Pancreas (tissue), 10 donors: ENCODE data around the gene TPM4. TPM values are rescaled to one million over a fixed set of nuclear protein-coding genes. Genes with fewer than 3 reads are reported as not detected.
A peak's percentile ranks its signal among the peaks of the same experiment; 100 is the strongest.
"Not testable (repeated sequence)": the region's sequence is repeated elsewhere in the genome, so short reads cannot be mapped to it uniquely, and the experiment has no call there.

Experiments
- ATAC-seq, 4 donors: fragments of 200-7000 bp; cut with Tn5 transposase; one replicate each; pipeline versions ENCODE4 v1.8.0 to v1.9.1; 2020; ENCODE audit warnings: mild to moderate bottlenecking in 4 of 4, moderate library complexity in 4 of 4
- DNase-seq, 6 donors: peaks; one replicate each; pipeline ENCODE4 v3.0.0-alpha.2; 2020
- FAIRE-seq: peaks from 2 replicates; lab custom pipeline; 2012; peaks lifted over from hg19 to GRCh38; lab: Jason Lieb, UNC
- H3K27ac ChIP-seq, 4 donors: fragments of 200-600 bp; sonication (generic); 1 replicate in 3 of 4; 2 replicates in 1 of 4; pipeline versions ENCODE4 v1.5.0 to v1.8.0; 2020
- H3K27me3 ChIP-seq, 4 donors: fragments of 200-600 bp; one replicate each; pipeline ENCODE4 v1.8.0; 2021
- H3K36me3 ChIP-seq, 3 donors: fragments of 200-600 bp; sonication (generic) in 1 of 3; one replicate each; pipeline versions ENCODE4 v1.5.0 to v1.8.0; 2020 to 2021
- H3K4me1 ChIP-seq, 3 donors: fragments of 200-600 bp; one replicate each; pipeline ENCODE4 v1.8.0; 2021
- H3K4me3 ChIP-seq, 4 donors: fragments of 200-600 bp; sonication (generic) in 2 of 4; one replicate each; pipeline versions ENCODE4 v1.5.0 to v1.8.0; 2020 to 2021
- H3K9me3 ChIP-seq, 4 donors: fragments of 200-600 bp; one replicate each; pipeline ENCODE4 v1.8.0; 2021
- WGBS, 2 donors: extraction: QIAGEN DNeasy Blood & Tissue Kit; methylation state at CpG; one replicate each; pipeline ENCODE4 v1.1.7; 2013; 5-methylcytosine and 5-hydroxymethylcytosine counted together
- intact Hi-C, 3 donors: fragments of 100-400 bp; cut with DNase I; formaldehyde crosslinking; loops; one replicate each; pipeline versions ENCODE4 v1.11.1 to v1.14.2; 2022
- polyA plus RNA-seq, 2 donors: library from polyadenylated mRNA; stranded (reverse); fragments of 200-250 nt; gene quantifications; one replicate each; pipeline ENCODE4 v1.2.3, GENCODE V29; 2013
- total RNA-seq, 6 donors: library from RNA; stranded (reverse); fragmentation: NEBNext Ultra II Directional in 4 of 6; extraction: Animal tissue kit (Norgen Biotek cat#: 25700) in 4 of 6; gene quantifications; one replicate each; pipeline versions ENCODE4 v1.2.1 to v1.2.4, GENCODE V29; 2021 to 2023
- TF ChIP-seq, protein P1 (sequence below), 4 donors: fragments of 200-600 bp; sonication (generic) in 3 of 4; IDR thresholded peaks; one replicate each; pipeline versions ENCODE4 v1.5.0 to v1.8.0; 2021; ENCODE audit warnings: antibody characterized with exemption in 4 of 4
- donor health status: healthy with polysubstance abuse.
- donor health status: DM: no; HTN: no; CAD: no; lungs with moderate emphysema.
- donor health status: DM: no; HTN: no; CAD: no.
- donor health status: control.
- donor health status: control.
- donor health status: Bipolar disorder and iron deficiency.
- donor health status: DM: yes; HTN: yes; CAD: no.
- donor health status: DM: no; HTN: no; CAD: no.
- donor health status: DM: no; HTN: no; CAD: no.
- donor health status: DM: yes; HTN: yes; CAD: no.

TPM4 gene
- total and polyA plus RNA-seq, 8 donors, result 36.8 to 161 (median 79.6) TPM

DNA sequence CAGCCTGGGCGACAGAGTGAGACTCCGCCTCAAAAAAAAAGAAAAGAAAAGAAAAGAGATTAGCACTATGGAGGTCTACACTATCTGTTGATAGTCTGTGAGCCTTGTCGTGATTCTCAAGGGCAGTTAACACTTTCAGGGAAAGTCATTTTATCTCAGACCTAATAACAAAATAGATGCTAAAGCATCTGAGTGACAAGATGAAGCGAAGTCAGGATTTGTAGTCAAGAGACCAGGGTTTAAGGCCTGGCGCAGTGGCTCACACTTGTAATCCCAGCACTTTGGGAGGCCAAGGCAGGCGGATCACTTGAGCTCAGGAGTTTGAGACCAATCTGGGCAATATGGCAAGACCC, 22.1 kb downstream of the TPM4 start:
- no peaks in the 10 kb centered on the region for H3K9me3 ChIP-seq
- H3K27me3 ChIP-seq, result no peaks in the 10 kb centered on the region
- 71 to 73% methylated on average over 6 of the region's 6 CpGs for WGBS, 2 donors
- DNase-seq, result no peak
- FAIRE-seq, result no peak
- intact Hi-C loops, result no loop called here
- H3K36me3 ChIP-seq, result peaks cover 5 to 40% (median 7%) of the 10 kb centered on the region in 3 donors
- TF ChIP-seq, protein P1, sequence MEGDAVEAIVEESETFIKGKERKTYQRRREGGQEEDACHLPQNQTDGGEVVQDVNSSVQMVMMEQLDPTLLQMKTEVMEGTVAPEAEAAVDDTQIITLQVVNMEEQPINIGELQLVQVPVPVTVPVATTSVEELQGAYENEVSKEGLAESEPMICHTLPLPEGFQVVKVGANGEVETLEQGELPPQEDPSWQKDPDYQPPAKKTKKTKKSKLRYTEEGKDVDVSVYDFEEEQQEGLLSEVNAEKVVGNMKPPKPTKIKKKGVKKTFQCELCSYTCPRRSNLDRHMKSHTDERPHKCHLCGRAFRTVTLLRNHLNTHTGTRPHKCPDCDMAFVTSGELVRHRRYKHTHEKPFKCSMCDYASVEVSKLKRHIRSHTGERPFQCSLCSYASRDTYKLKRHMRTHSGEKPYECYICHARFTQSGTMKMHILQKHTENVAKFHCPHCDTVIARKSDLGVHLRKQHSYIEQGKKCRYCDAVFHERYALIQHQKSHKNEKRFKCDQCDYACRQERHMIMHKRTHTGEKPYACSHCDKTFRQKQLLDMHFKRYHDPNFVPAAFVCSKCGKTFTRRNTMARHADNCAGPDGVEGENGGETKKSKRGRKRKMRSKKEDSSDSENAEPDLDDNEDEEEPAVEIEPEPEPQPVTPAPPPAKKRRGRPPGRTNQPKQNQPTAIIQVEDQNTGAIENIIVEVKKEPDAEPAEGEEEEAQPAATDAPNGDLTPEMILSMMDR (IDR thresholded peaks at IDR 0.05), result no peak
- no peak overlapping the region for H3K4me3 ChIP-seq
- no peaks in the 10 kb centered on the region for H3K4me1 ChIP-seq
- no peak for ATAC-seq
- peak overlapping the region in 2 of 4 donors; percentile 0 to 34 for H3K27ac ChIP-seq

DNA sequence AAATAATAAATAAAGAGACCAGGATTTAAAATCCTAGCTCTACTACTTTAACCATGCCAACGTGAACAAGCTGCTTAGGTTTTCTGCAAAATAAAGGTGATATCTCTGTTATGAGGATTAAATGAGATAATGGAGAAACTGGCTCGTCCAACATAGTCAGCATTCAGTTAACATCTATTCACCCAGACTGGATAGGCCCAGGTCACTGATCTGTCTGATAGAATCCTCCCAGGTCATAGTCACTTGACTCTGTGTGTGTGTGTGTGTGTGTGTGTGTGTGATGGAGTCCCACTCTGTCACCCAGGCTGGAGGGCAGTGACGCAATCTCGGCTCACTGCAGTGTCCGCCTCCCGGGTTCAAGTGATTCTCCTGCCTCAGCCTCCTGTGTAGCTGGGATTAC, 22.5 kb downstream of the TPM4 start:
- peaks cover 5 to 40% (median 7%) of the 10 kb centered on the region in 3 donors for H3K36me3 ChIP-seq
- no peak for FAIRE-seq
- intact Hi-C loops, result no loop called here
- H3K4me3 ChIP-seq, result no peak overlapping the region
- no peak for ATAC-seq
- no peak overlapping the region for H3K27ac ChIP-seq
- H3K9me3 ChIP-seq, result no peaks in the 10 kb centered on the region
- 94 to 98% methylated on average over 6 of the region's 6 CpGs for WGBS, 2 donors
- H3K27me3 ChIP-seq, result no peaks in the 10 kb centered on the region
- H3K4me1 ChIP-seq, result no peaks in the 10 kb centered on the region
- TF ChIP-seq, protein P1 (IDR thresholded peaks at IDR 0.05), result no peak
- no peak for DNase-seq

DNA sequence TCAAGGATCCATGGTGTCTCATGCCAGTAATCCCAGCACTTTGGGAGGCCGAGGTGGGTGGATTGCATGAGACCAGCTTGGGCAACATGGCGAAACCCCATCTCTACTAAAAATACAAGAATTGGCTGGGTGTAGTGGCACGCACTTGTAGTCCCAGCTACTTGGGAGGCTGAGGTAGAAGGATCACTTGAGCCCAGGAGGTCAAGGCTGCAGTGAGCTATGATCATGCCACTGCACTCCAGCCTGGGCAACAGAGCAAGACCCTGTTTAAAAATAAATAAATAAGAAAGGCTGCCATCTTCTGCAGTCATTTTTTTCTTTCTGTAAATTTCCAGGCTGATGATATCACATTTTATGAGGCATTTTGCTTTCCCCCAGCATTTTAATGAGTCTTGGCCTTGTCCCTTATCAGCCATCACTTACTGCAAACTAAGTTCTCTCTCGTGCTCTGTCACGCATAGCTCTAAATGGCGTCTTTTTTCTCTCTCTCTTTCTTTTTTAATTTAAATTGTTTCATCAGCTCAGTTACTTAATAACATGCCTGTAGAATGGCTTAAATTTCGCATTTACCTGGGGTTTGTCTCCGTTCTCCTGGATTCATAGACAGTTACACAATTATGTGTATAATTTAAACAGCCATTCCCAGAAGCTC, 23.1 kb downstream of the TPM4 start:
- H3K27ac ChIP-seq, H3K4me3 ChIP-seq, FAIRE-seq, H3K4me1 ChIP-seq, ATAC-seq, H3K9me3 ChIP-seq, H3K27me3 ChIP-seq, intact Hi-C loops: not testable (repeated sequence)
- peak in 1 of 6 donors; percentile 11 for DNase-seq
- 84 to 86% methylated on average over 8 of the region's 8 CpGs for WGBS, 2 donors
- H3K36me3 ChIP-seq, result peaks cover 5 to 38% (median 7%) of the 10 kb centered on the region in 3 donors

DNA sequence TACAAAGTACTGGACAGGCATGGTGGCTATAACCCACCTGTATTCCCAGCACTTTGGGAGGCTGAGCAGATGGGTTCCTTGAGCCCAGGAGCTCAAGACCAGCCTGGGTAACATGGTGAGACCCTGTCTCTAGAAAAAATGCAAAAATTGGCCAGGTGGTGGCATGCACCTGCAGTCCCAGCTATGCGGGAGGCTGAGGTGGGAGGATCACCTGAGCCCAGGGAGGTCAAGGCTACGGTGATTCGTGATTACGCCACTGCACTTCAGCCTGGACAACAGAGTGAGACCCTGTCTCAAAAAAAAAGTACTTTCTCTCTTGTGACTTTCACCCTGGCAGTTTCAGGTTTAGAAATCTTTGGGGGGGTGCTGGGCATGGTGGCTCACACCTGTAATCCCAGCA, 24.2 kb downstream of the TPM4 start:
- Histone ChIP-seq H3K4me3 (no peak overlapping the region), H3K4me1 (no peaks in the 10 kb centered on the region), H3K36me3 (peaks cover 2 to 37% (median 7%) of the 10 kb centered on the region in 3 donors), H3K27me3 (no peaks in the 10 kb centered on the region), H3K27ac (no peak overlapping the region), H3K9me3 (no peaks in the 10 kb centered on the region)
- TF ChIP-seq, protein P1 (IDR thresholded peaks at IDR 0.05), result no peak
- intact Hi-C loops, result no loop called here
- no peak for ATAC-seq
- no peak for DNase-seq
- WGBS, 2 donors, result 92 to 96% methylated on average over 4 of the region's 4 CpGs
- no peak for FAIRE-seq

DNA sequence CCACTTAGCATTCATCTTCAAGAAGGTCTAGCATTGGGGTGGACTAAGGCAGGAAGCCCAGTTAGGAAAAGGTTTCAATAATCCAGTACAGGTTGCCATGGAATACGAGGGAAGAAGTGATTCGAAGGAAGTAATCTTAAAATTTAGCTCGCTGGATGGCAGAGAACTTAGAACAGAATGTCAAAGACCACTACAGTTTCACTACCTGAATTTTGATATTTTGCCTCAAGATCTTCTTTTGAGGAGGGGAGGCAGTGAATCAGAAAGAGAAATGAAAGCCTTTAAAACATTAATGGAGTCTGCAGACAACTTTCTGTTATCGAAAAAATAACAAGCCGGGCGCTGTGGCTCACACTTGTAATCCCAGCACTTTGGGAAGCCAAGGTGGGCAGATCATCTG, 28.4 kb downstream of the TPM4 start:
- WGBS, 2 donors, result 93 to 96% methylated on average over 6 of the region's 6 CpGs
- Histone ChIP-seq H3K4me1 (no peaks in the 10 kb centered on the region), H3K36me3 (peaks cover 0 to 33% (median 7%) of the 10 kb centered on the region in 3 donors), H3K4me3 (no peak overlapping the region), H3K27me3 (no peaks in the 10 kb centered on the region), H3K9me3 (no peaks in the 10 kb centered on the region), H3K27ac (no peak overlapping the region)
- intact Hi-C loops, result no loop called here
- no peak for FAIRE-seq
- no peak for ATAC-seq
- TF ChIP-seq, protein P1 (IDR thresholded peaks at IDR 0.05), result no peak
- no peak for DNase-seq
